ENCODE data around the gene PEX11G. TPM values are rescaled to one million over a fixed set of nuclear protein-coding genes. Genes with fewer than 3 reads are reported as not detected.
A peak's percentile ranks its signal among the peaks of the same experiment; 100 is the strongest.

PEX11G gene
- total RNA-seq, 1 experiment from 2014 or later, result 3.9 TPM

GRCh38 chr19:7516333-7516732 is 27.5 kb upstream of the PEX11G start:
- intact Hi-C loops (cut with micrococcal nuclease; ENCODE audit: unreplicated experiment), result loop anchor here (10.0 kb wide), 1 partner anchor 122 kb away; no protein-coding TSS in a partner anchor
- H3K36me3 Mint-ChIP-seq (ENCODE audit: insufficient read depth, unreplicated experiment), result peaks cover 11% of the 10 kb centered on the region
- no peaks in the 10 kb centered on the region for H3K27me3 Mint-ChIP-seq (ENCODE audit: insufficient read depth, unreplicated experiment)
- no TSS peak for BruUV-seq (replicated peaks)
- no peak for DNase-seq
- peak overlapping the region; percentile 70 for H3K4me3 Mint-ChIP-seq (ENCODE audit: unreplicated experiment)
- H3K9me3 Mint-ChIP-seq (ENCODE audit: unreplicated experiment), result no peaks in the 10 kb centered on the region
- CTCF ChIA-PET, result no interaction called here
- TF ChIP-seq CTCF (IDR thresholded peaks at IDR 0.05; ENCODE audit: insufficient read depth in 1 of 2, low read depth in 1 of 2, low read length in 1 of 2, severe bottlenecking in 1 of 2, unreplicated experiment in 1 of 2), result no peak
- Histone ChIP-seq H3K9me3 (no peaks in the 10 kb centered on the region), H3K4me3 (ENCODE audit: low read depth, low read length) (peak overlapping the region; percentile 75), H3K27me3 (replicated peaks; ENCODE audit: control insufficient read depth, insufficient read depth, low read length) (no peaks in the 10 kb centered on the region), H3K4me1 (peaks cover 5% of the 10 kb centered on the region; the same call in 1 of the 2 replicates), H3K36me3 (ENCODE audit: control insufficient read depth, insufficient read depth, low read length) (peaks cover 1% of the 10 kb centered on the region; the same call in 1 of the 2 replicates)
- POLR2A ChIA-PET, result interaction anchor here (0.6 to 0.9 kb wide), 2 partner anchors 10 to 92 kb away, joined by 3 to 6 read pairs; no protein-coding TSS in a partner anchor
- H3K27ac Mint-ChIP-seq (ENCODE audit: unreplicated experiment), result no peak overlapping the region
- peaks cover 8% of the 10 kb centered on the region for H3K4me1 Mint-ChIP-seq (ENCODE audit: low read depth, unreplicated experiment)

GRCh38 chr19:7515645-7516151 is 26.9 kb upstream of the PEX11G start, which contains the start of gene ZNF358:
Gene ZNF358 (plus strand): TSS chr19:7516103. CDS start chr19:7519243, 3,140 bp downstream.
- Mint-ChIP-seq H3K27me3 (ENCODE audit: insufficient read depth, unreplicated experiment) (no peaks in the 10 kb centered on the region), H3K27ac (ENCODE audit: unreplicated experiment) (peak within 1 kb of the TSS; percentile 40), H3K4me1 (ENCODE audit: low read depth, unreplicated experiment) (peaks cover 8% of the 10 kb centered on the region), H3K9me3 (ENCODE audit: unreplicated experiment) (no peaks in the 10 kb centered on the region), H3K36me3 (ENCODE audit: insufficient read depth, unreplicated experiment) (peaks cover 11% of the 10 kb centered on the region), H3K4me3 (ENCODE audit: unreplicated experiment) (peak within 1 kb of the TSS; percentile 74)
- no peaks in the 10 kb centered on the region for H3K27me3 ChIP-seq (replicated peaks; ENCODE audit: control insufficient read depth, insufficient read depth, low read length)
- BruUV-seq (replicated peaks), result no TSS peak
- POLR2A ChIA-PET, result interaction anchor here (0.6 to 0.9 kb wide), 2 partner anchors 9 to 91 kb away, joined by 3 to 6 read pairs; no protein-coding TSS in a partner anchor
- DNase-seq, result peak; percentile 79 to 85
- H3K4me3 ChIP-seq (ENCODE audit: low read depth, low read length), result peak within 1 kb of the TSS; percentile 75
- intact Hi-C loops (cut with micrococcal nuclease; ENCODE audit: unreplicated experiment), result loop anchor here (10.0 kb wide), 1 partner anchor 121 kb away; no protein-coding TSS in a partner anchor
- peaks cover 5% of the 10 kb centered on the region; the same call in 1 of the 2 replicates for H3K4me1 ChIP-seq
- TF ChIP-seq CTCF (IDR thresholded peaks at IDR 0.05; ENCODE audit: insufficient read depth in 1 of 2, low read depth in 1 of 2, low read length in 1 of 2, severe bottlenecking in 1 of 2, unreplicated experiment in 1 of 2), result no peak
- H3K9me3 ChIP-seq, result no peaks in the 10 kb centered on the region
- CTCF ChIA-PET, result no interaction called here
- peaks cover 1% of the 10 kb centered on the region; the same call in 1 of the 2 replicates for H3K36me3 ChIP-seq (ENCODE audit: control insufficient read depth, insufficient read depth, low read length)

GRCh38 chr19:7515110-7515644 is 26.3 kb upstream of the PEX11G start:
- H3K9me3 ChIP-seq, result no peaks in the 10 kb centered on the region
- peaks cover 8% of the 10 kb centered on the region for H3K4me1 Mint-ChIP-seq (ENCODE audit: low read depth, unreplicated experiment)
- H3K27me3 Mint-ChIP-seq (ENCODE audit: insufficient read depth, unreplicated experiment), result no peaks in the 10 kb centered on the region
- ChIA-PET POLR2A (no interaction called here), CTCF (no interaction called here)
- H3K27ac Mint-ChIP-seq (ENCODE audit: unreplicated experiment), result peak overlapping the region; percentile 40
- no peak for DNase-seq
- H3K36me3 Mint-ChIP-seq (ENCODE audit: insufficient read depth, unreplicated experiment), result peaks cover 11% of the 10 kb centered on the region
- no peak for TF ChIP-seq CTCF (IDR thresholded peaks at IDR 0.05; ENCODE audit: insufficient read depth in 1 of 2, low read depth in 1 of 2, low read length in 1 of 2, severe bottlenecking in 1 of 2, unreplicated experiment in 1 of 2)
- TSS peak; percentile 47 for BruUV-seq (replicated peaks)
- intact Hi-C loops (cut with micrococcal nuclease; ENCODE audit: unreplicated experiment), result loop anchor here (10.0 kb wide), 1 partner anchor 120 kb away; no protein-coding TSS in a partner anchor
- H3K4me1 ChIP-seq, result peaks cover 5% of the 10 kb centered on the region; the same call in 1 of the 2 replicates
- H3K4me3 ChIP-seq (ENCODE audit: low read depth, low read length), result no peak overlapping the region
- H3K36me3 ChIP-seq (ENCODE audit: control insufficient read depth, insufficient read depth, low read length), result peaks cover 1% of the 10 kb centered on the region; the same call in 1 of the 2 replicates
- H3K27me3 ChIP-seq (replicated peaks; ENCODE audit: control insufficient read depth, insufficient read depth, low read length), result no peaks in the 10 kb centered on the region
- H3K9me3 Mint-ChIP-seq (ENCODE audit: unreplicated experiment), result no peaks in the 10 kb centered on the region
- peak overlapping the region; percentile 74 for H3K4me3 Mint-ChIP-seq (ENCODE audit: unreplicated experiment)

All from Caco-2 (cell line).